Measurements from ENCODE around the gene SNX10.

The SNX10 gene

GRCh38 chr7:26393818-26394217 lies 102.2 kb downstream of the SNX10 start:
- Histone ChIP-seq H3K79me1 (ENCODE audit: low read length) (no peaks in the 10 kb centered on the region), H2BK120ac (ENCODE audit: insufficient read depth, low read length, poor library complexity) (no peak overlapping the region), H3K18ac (ENCODE audit: low read length) (no peak overlapping the region), H3K14ac (ENCODE audit: low read length) (no peak overlapping the region), H3K4me1 (ENCODE audit: control insufficient read depth in 1 of 2, insufficient read depth in 2 of 2, low read length in 2 of 2) (peaks cover 0 to 4% of the 10 kb centered on the region in 2 experiments), H3K79me2 (ENCODE audit: control insufficient read depth, insufficient read depth, low read length, poor library complexity) (no peaks in the 10 kb centered on the region), H3K4me2 (ENCODE audit: low read length) (no peak overlapping the region), H3K36me3 (ENCODE audit: control insufficient read depth in 1 of 2, insufficient read depth in 2 of 2, low read length in 2 of 2) (no peaks in the 10 kb centered on the region), H3K4me3 (ENCODE audit: low read depth, low read length) (no peak overlapping the region), H3K27ac (ENCODE audit: low read depth, low read length) (no peak overlapping the region), H3K9me3 (ENCODE audit: insufficient read depth, low read depth, low read length) (no peaks in the 10 kb centered on the region), H3K27me3 (ENCODE audit: insufficient read depth, low read length) (no peaks in the 10 kb centered on the region), H3K4ac (ENCODE audit: low read depth, low read length) (no peak overlapping the region), H3K9ac (ENCODE audit: low read length) (no peak overlapping the region), H2BK12ac (ENCODE audit: low read length) (no peak overlapping the region), H2AK5ac (ENCODE audit: low read length) (no peak overlapping the region), H4K12ac (ENCODE audit: low read depth, low read length) (no peak overlapping the region), H4K91ac (ENCODE audit: low read depth, low read length) (no peak overlapping the region), H2BK5ac (ENCODE audit: low read depth, low read length, poor library complexity) (no peak overlapping the region), H4K8ac (ENCODE audit: low read depth, low read length) (no peak overlapping the region), H3K23ac (ENCODE audit: low read length) (no peak overlapping the region), H2AFZ (ENCODE audit: insufficient read depth, low read length, poor library complexity) (no peak overlapping the region)
- WGBS (ENCODE audit: extremely low coverage, insufficient coverage, insufficient read length), result no CpG with 5 or more reads among the region's 3 CpGs
- peak in 1 of 2 donors; percentile 32 for DNase-seq

GRCh38 chr7:26397332-26397731 lies 105.7 kb downstream of the SNX10 start:
- Histone ChIP-seq H3K4ac (ENCODE audit: low read depth, low read length) (no peak overlapping the region), H3K4me1 (ENCODE audit: control insufficient read depth in 1 of 2, insufficient read depth in 2 of 2, low read length in 2 of 2) (peaks cover 0 to 7% of the 10 kb centered on the region in 2 experiments), H3K27ac (ENCODE audit: low read depth, low read length) (no peak overlapping the region), H4K8ac (ENCODE audit: low read depth, low read length) (no peak overlapping the region), H2BK120ac (ENCODE audit: insufficient read depth, low read length, poor library complexity) (no peak overlapping the region), H2AFZ (ENCODE audit: insufficient read depth, low read length, poor library complexity) (no peak overlapping the region), H3K9me3 (ENCODE audit: insufficient read depth, low read depth, low read length) (no peaks in the 10 kb centered on the region), H2AK5ac (ENCODE audit: low read length) (no peak overlapping the region), H3K4me3 (ENCODE audit: low read depth, low read length) (no peak overlapping the region), H4K12ac (ENCODE audit: low read depth, low read length) (no peak overlapping the region), H3K36me3 (ENCODE audit: control insufficient read depth in 1 of 2, insufficient read depth in 2 of 2, low read length in 2 of 2) (no peaks in the 10 kb centered on the region), H2BK5ac (ENCODE audit: low read depth, low read length, poor library complexity) (no peak overlapping the region), H3K27me3 (ENCODE audit: insufficient read depth, low read length) (no peaks in the 10 kb centered on the region), H3K79me1 (ENCODE audit: low read length) (no peaks in the 10 kb centered on the region), H2BK12ac (ENCODE audit: low read length) (no peak overlapping the region), H3K4me2 (ENCODE audit: low read length) (no peak overlapping the region), H4K91ac (ENCODE audit: low read depth, low read length) (no peak overlapping the region), H3K79me2 (ENCODE audit: control insufficient read depth, insufficient read depth, low read length, poor library complexity) (no peaks in the 10 kb centered on the region), H3K14ac (ENCODE audit: low read length) (no peak overlapping the region), H3K9ac (ENCODE audit: low read length) (no peak overlapping the region), H3K18ac (ENCODE audit: low read length) (no peak overlapping the region), H3K23ac (ENCODE audit: low read length) (no peak overlapping the region)
- DNase-seq, result no peak
- WGBS (ENCODE audit: extremely low coverage, insufficient coverage, insufficient read length), result no CpG with 5 or more reads among the region's 7 CpGs

GRCh38 chr7:26397796-26398426 lies 106.2 kb downstream of the SNX10 start:
- H3K36me3 ChIP-seq (ENCODE audit: control insufficient read depth in 1 of 2, insufficient read depth in 2 of 2, low read length in 2 of 2), result no peaks in the 10 kb centered on the region
- H3K4me2 ChIP-seq (ENCODE audit: low read length), result peak overlapping the region; percentile 88
- no peaks in the 10 kb centered on the region for H3K27me3 ChIP-seq (ENCODE audit: insufficient read depth, low read length)
- no peak overlapping the region for H4K91ac ChIP-seq (ENCODE audit: low read depth, low read length)
- no peak overlapping the region for H3K23ac ChIP-seq (ENCODE audit: low read length)
- no peak overlapping the region for H2AK5ac ChIP-seq (ENCODE audit: low read length)
- H3K9ac ChIP-seq (ENCODE audit: low read length), result no peak overlapping the region
- H3K18ac ChIP-seq (ENCODE audit: low read length), result no peak overlapping the region
- H3K9me3 ChIP-seq (ENCODE audit: insufficient read depth, low read depth, low read length), result no peaks in the 10 kb centered on the region
- no CpG with 5 or more reads among the region's 38 CpGs for WGBS (ENCODE audit: extremely low coverage, insufficient coverage, insufficient read length)
- no peak overlapping the region for H2BK12ac ChIP-seq (ENCODE audit: low read length)
- no peak overlapping the region for H3K27ac ChIP-seq (ENCODE audit: low read depth, low read length)
- H2BK120ac ChIP-seq (ENCODE audit: insufficient read depth, low read length, poor library complexity), result no peak overlapping the region
- no peak for DNase-seq
- peak overlapping the region; percentile 76 for H3K4me3 ChIP-seq (ENCODE audit: low read depth, low read length)
- H3K79me1 ChIP-seq (ENCODE audit: low read length), result no peaks in the 10 kb centered on the region
- H3K79me2 ChIP-seq (ENCODE audit: control insufficient read depth, insufficient read depth, low read length, poor library complexity), result no peaks in the 10 kb centered on the region
- H3K4me1 ChIP-seq (ENCODE audit: control insufficient read depth in 1 of 2, insufficient read depth in 2 of 2, low read length in 2 of 2), result peaks cover 0 to 7% of the 10 kb centered on the region in 2 experiments
- H3K4ac ChIP-seq (ENCODE audit: low read depth, low read length), result no peak overlapping the region
- peak overlapping the region; percentile 70 for H4K8ac ChIP-seq (ENCODE audit: low read depth, low read length)
- H2AFZ ChIP-seq (ENCODE audit: insufficient read depth, low read length, poor library complexity), result peak overlapping the region; percentile 84
- no peak overlapping the region for H2BK5ac ChIP-seq (ENCODE audit: low read depth, low read length, poor library complexity)
- peak overlapping the region; percentile 19 for H4K12ac ChIP-seq (ENCODE audit: low read depth, low read length)
- peak overlapping the region; percentile 18 for H3K14ac ChIP-seq (ENCODE audit: low read length)

GRCh38 chr7:26398427-26398755 lies 106.7 kb downstream of the SNX10 start:
- H3K4me1 ChIP-seq (ENCODE audit: control insufficient read depth in 1 of 2, insufficient read depth in 2 of 2, low read length in 2 of 2), result peaks cover 0 to 7% of the 10 kb centered on the region in 2 experiments
- no peak overlapping the region for H3K23ac ChIP-seq (ENCODE audit: low read length)
- no peaks in the 10 kb centered on the region for H3K9me3 ChIP-seq (ENCODE audit: insufficient read depth, low read depth, low read length)
- peak overlapping the region; percentile 76 for H3K4me3 ChIP-seq (ENCODE audit: low read depth, low read length)
- no peak overlapping the region for H3K4ac ChIP-seq (ENCODE audit: low read depth, low read length)
- no peak overlapping the region for H3K18ac ChIP-seq (ENCODE audit: low read length)
- peak overlapping the region; percentile 88 for H3K4me2 ChIP-seq (ENCODE audit: low read length)
- H3K79me1 ChIP-seq (ENCODE audit: low read length), result no peaks in the 10 kb centered on the region
- no peak overlapping the region for H3K27ac ChIP-seq (ENCODE audit: low read depth, low read length)
- no peaks in the 10 kb centered on the region for H3K27me3 ChIP-seq (ENCODE audit: insufficient read depth, low read length)
- H3K9ac ChIP-seq (ENCODE audit: low read length), result no peak overlapping the region
- H2AFZ ChIP-seq (ENCODE audit: insufficient read depth, low read length, poor library complexity), result peak overlapping the region; percentile 84
- H3K14ac ChIP-seq (ENCODE audit: low read length), result no peak overlapping the region
- no peaks in the 10 kb centered on the region for H3K36me3 ChIP-seq (ENCODE audit: control insufficient read depth in 1 of 2, insufficient read depth in 2 of 2, low read length in 2 of 2)
- no peak overlapping the region for H2AK5ac ChIP-seq (ENCODE audit: low read length)
- H2BK5ac ChIP-seq (ENCODE audit: low read depth, low read length, poor library complexity), result no peak overlapping the region
- H2BK12ac ChIP-seq (ENCODE audit: low read length), result no peak overlapping the region
- no peak overlapping the region for H2BK120ac ChIP-seq (ENCODE audit: insufficient read depth, low read length, poor library complexity)
- no peaks in the 10 kb centered on the region for H3K79me2 ChIP-seq (ENCODE audit: control insufficient read depth, insufficient read depth, low read length, poor library complexity)
- peak overlapping the region; percentile 70 for H4K8ac ChIP-seq (ENCODE audit: low read depth, low read length)
- WGBS (ENCODE audit: extremely low coverage, insufficient coverage, insufficient read length), result no CpG with 5 or more reads among the region's 36 CpGs
- H4K91ac ChIP-seq (ENCODE audit: low read depth, low read length), result no peak overlapping the region
- peak; percentile 40 to 57 for DNase-seq
- peak overlapping the region; percentile 19 for H4K12ac ChIP-seq (ENCODE audit: low read depth, low read length)

All from trophoblast cell (in vitro differentiated cells and primary cell).